Eye (tissue), 1 donor: Measurements from ENCODE around the gene CXCL6.

Experiments used
- DNase-seq: peaks from one replicate; pipeline ENCODE4 v3.0.0-alpha.2; 2015

Gene CXCL6

DNA sequence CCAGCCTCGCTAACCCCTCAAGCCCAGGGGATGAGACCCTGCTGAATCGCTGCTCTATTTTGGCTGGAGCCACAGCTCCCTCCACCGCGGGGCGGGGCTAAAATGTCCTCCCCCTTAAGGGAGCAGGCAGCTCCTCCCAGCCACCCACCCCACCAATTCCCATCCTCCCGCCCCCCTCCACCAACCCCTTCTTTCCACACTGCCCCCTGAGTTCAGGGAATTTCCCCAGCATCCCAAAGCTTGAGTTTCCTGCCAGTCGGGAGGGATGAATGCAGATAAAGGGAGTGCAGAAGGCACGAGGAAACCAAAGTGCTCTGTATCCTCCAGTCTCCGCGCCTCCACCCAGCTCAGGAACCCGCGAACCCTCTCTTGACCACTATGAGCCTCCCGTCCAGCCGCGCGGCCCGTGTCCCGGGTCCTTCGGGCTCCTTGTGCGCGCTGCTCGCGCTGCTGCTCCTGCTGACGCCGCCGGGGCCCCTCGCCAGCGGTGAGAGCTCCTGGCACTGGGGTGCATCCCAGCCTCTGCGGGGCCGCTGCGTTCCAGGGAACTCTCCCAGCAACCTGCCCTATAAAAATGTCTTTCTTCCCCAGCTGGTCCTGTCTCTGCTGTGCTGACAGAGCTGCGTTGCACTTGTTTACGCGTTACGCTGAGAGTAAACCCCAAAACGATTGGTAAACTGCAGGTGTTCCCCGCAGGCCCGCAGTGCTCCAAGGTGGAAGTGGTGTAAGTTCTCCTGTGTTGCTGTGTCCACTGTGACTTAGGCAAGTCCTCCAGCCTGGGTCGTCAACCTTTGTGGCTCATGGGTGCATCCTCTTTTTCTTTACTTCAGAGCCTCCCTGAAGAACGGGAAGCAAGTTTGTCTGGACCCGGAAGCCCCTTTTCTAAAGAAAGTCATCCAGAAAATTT is at the start of gene CXCL6:
Gene CXCL6, plus strand, starts transcription at position 306 of the 907 bp plus-strand sequence. Its CDS starts 73 bp downstream, at position 379.
- DNase-seq, result peak; percentile 62

DNA sequence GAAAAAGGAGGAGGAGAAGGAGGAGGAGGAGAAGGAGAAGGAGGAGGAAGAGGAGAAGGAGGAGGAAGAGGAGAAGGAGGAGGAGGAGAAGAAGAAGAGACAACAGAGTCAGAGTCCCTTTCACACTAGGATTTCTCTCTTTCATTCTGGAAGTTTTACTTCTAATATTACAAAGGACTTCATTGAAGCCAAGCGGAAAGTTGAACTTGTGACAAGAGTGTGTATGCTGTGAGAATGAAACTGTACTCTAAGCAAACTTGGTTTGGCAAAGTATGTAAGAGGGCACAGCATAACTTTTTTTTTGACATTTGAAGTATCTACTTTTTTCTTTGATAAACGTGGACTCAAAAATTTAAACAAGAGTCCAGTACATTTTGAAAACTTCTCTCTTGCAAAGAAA is 48.1 kb upstream of the CXCL6 start:
- DNase-seq, result no peak

DNA sequence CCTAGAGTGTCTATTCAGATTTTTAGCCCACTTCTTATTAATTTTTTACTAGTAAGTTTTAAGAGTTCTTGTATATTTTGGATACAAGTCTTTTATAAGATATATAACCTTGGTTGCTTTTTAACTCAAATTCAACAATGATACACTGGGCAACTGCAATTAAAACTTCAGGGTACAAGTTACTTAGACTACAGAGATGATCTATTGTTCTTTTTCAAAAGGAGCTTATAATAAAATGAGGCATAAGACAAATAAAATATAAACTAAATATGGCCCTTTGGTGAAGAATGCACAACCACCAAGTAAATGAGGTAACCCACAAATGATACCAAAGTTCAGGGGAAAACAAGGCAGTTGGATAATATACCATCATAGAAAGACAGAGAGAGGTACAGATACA is 37.6 kb upstream of the CXCL6 start:
- DNase-seq, result no peak

GRCh38 chr4:73800206-73800605 is 36.3 kb upstream of the CXCL6 start:
- DNase-seq, result no peak

DNA sequence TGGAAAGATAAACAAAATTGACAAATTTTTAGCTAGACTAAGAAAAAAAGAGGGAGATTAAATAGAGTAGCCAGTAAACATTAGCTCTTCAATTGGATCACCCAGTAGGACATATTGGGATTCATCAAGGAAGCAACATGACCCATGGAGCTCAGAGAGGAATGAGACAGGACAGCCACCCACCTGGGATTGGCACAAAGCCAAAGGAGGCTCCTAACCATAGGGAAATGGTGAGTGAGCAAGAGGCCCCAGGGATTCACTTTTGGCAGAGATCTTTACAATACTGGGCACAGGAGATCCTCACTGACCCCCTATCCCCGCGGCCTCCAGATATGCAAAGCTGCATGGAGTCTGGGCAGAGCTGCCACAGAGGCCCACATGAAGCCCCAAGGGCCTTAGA is 34.8 kb upstream of the CXCL6 start:
- DNase-seq, result no peak

DNA sequence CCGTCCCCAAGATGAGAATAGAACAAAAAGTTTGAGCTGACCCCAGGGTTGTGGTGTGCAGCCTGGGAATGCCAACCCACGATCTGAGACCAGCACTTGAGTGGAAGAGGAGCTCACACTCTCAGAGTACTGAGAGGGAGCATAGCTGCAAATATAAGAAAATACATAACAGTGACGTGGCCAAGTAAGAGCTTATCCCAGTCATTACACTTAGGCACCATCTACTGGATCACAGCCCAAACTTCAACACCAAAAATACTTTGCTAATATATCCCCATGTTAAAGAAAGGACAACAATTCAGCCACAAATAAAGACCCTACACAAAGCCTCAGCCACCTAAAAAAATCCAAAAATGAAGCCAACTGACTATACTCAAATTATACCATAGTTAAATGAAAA is 33.3 kb upstream of the CXCL6 start:
- DNase-seq, result no peak

GRCh38 chr4:73810191-73810590 is 26.3 kb upstream of the CXCL6 start:
- no peak for DNase-seq

GRCh38 chr4:73811841-73812240 is 24.6 kb upstream of the CXCL6 start:
- DNase-seq, result no peak

DNA sequence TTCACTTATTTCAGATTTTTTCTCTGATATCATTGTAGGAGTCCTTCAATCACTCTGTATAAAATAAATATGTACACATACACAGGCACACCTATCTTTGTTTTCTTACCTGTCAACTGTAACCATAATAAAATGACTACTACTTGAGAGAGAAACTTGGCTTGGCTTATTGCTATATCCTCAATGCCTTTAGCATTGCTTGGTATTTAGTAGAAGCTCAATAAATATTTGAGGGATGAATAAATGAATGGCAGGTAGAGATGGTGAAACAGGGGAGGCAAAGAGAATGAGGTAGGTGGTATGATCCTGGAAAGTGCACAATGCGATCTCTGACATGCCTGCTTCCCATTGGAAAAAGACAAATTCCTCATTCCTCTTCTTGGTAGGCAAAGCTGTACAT is 21.8 kb upstream of the CXCL6 start:
- DNase-seq, result no peak

- no peak for DNase-seq
Observed at GRCh38 chr4:73815145-73815544, 21.3 kb upstream of the CXCL6 start.

- DNase-seq, result no peak
Observed at GRCh38 chr4:73816814-73817213, 19.7 kb upstream of the CXCL6 start.

- no peak for DNase-seq
Observed at GRCh38 chr4:73817341-73817740, 19.1 kb upstream of the CXCL6 start.

- no peak for DNase-seq
Observed at GRCh38 chr4:73821325-73821724, 15.2 kb upstream of the CXCL6 start.

GRCh38 chr4:73822389-73822788 is 14.1 kb upstream of the CXCL6 start:
- no peak for DNase-seq

DNA sequence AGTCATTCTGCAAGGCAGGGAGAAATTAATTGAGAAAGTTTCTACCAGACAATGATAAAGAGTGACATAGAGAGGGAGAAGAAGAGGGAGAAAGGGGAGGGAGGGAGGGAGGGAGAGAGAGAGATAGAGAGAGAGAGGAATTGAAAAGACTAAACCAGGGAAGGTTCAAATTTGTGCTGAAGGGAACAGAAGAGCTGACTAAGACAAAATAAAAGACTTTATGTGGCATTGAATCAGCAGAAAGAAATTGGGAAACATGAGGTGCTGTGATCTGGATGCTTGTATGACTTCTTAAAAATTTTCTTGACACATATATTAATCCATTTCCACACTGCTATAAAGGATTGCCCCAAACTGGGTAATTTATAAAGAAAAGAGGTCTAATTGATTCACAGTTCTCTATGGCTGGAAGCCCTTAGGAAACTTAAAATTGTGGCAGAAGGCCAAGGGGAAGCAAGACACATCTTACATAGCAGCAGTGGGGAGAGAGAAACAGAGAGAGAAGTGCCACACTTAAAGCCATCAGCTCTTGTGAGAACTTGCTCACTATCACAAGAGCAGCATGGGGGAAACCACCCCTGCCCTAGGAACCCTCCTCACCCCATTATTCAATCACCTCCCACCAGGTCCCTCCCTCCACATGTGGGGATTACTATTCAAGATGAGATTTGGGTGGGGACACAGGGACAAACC is 13.5 kb upstream of the CXCL6 start:
- no peak for DNase-seq

DNA sequence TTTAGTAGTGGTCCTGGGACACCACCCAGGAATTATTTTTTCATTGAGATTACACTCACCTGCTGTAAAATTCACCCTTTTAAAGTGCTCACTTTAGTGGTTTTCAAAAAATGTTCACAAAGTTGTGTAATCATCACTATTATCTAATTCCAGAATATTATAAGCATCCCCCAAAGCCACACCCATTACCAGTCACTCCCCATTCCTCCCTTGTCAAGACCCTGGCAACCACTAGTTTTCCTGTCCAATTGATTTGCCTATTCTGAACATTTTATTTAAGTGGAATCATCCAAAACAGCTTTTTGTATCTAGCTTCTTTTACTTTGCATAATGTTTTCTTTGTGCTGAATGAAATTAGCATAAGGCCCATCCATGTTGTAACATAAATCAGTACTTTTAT is 12.7 kb upstream of the CXCL6 start:
- DNase-seq, result no peak

GRCh38 chr4:73828956-73829355 is 7.5 kb upstream of the CXCL6 start:
- no peak for DNase-seq

DNA sequence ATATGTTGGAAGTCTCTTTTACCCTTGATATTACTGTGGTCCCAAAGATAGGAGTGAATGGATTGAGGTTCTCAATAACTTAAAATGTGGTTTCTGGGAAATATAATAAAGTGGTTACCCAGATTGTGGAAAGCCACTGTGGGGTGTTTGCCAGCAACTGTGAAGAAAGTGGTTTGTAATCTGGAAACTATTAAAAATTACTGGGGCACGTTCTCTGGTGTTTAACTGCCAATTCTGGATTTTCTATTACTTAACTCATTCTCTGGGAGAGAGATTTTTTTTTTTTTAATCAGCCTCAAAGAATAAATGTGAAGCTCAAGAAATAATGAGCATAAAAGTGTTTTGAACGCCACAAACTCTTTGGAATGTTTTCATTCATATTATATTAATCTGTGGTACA is 4.9 kb upstream of the CXCL6 start:
- no peak for DNase-seq

DNA sequence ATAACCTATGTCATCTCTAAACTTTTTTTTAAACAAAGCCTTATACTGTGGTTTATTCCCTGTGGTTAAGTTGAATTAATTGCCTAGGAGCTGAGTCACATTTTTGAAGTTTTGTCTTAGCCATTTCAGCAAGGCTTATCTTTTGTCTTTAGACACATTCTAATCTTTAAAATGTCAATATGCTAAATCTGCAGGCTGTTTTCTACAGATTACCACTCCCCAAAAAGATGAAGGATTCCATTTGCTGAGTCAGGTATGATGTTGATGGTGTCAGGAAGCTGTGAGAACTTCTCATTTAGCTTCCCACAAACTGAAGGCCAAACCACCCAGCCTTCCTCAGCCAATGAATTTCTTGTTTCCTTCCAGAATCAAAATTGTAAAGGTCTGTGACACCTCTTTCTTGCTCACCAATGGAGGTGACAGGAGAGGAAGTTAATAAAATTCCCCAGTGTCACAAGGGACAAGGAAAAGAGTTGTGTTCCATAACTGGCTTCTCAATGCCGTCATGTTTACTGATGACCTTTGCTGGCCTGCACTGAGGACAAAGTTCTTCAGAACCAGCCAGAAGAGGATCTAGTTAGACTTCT is 3.7 kb upstream of the CXCL6 start:
- no peak for DNase-seq

- no peak for DNase-seq
Observed at GRCh38 chr4:73839071-73839470, 2.6 kb downstream of the CXCL6 start.

- no peak for DNase-seq
Observed at GRCh38 chr4:73839715-73840114, 3.2 kb downstream of the CXCL6 start.

DNA sequence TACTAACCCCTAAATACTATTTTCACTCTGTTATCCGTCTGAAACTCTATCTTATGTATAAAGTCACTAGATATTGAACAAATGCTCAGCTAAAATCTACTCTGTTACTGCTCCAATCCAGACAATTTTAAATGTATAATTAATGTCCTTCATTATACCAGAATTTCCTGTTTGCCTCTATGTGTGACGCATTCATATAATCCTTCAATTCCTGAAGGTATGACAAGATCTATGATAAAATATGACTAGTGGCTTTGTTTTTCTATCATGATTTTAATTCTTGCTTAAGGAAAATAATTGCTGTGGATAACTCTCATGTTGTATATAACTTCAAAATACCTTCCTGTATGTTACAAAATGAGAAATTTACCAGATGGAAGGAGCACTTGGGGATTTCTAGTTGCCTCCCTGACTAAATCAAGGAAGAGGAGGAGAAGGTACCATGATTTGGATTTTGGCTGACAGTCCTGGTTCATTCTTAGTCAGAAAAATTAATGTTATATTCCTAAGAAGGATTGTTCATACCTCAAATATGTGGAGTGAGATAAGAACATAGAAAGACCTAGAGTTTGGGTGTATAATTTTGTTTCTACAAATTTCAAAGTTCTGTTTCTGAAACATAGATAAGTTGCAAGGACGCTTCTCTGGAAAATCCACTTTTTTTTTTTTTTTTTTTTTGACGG is 4.9 kb downstream of the CXCL6 start:
- DNase-seq, result no peak

DNA sequence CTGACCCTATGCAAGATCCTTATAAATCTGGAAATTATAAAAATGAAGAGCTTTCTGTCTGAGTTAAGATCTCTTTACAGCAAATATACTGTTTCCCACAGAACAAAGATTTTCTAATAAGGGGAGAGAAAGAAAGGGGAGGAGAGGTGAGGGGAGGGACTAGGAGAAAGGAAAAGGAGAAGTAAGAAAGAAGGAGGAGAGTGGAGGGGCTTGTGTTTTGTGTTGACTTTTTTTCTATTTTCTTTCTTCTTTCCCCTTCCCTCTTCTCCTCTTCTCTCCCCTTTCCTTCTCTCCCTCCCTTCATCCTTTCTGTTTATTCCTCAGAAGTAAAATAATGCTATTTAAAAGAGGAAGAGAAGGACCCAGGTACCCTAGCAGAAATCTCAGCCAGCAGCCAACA is 6.2 kb downstream of the CXCL6 start:
- DNase-seq, result no peak
